OCI-LY7 (cell line): Measurements from ENCODE around the gene CDX1. TPM values are rescaled to one million over a fixed set of nuclear protein-coding genes. Genes with fewer than 3 reads are reported as not detected.

Experiments
- BruUV-seq: library from RNA; stranded (reverse); fragments of 400-500 nt; replicated peaks from 2 replicates; lab custom pipeline; 2021; lab: Mats Ljungman, UMichigan
- CTCF ChIA-PET: fragments of 300-600 bp; sonication (Branson Sonifier 250); formaldehyde crosslinking; loops from one replicate; lab custom pipeline; 2022; ENCODE audit warnings: antibody characterized with exemption; ENCODE audit not compliant: unreplicated experiment; lab: Charles Lee
- POLR2A ChIA-PET: fragments of 300-600 bp; sonication (Branson Sonifier 250); formaldehyde crosslinking; loops from one replicate; lab custom pipeline; 2022; ENCODE audit warnings: antibody characterized with exemption; lab: Charles Lee
- DNase-seq: peaks from one replicate; pipeline ENCODE4 v3.0.0-alpha.2; 2015; ENCODE audit warnings: low spot score
- H2AFZ ChIP-seq: fragments of 200-600 bp; sonication (generic), shearing (Covaris generic); 2 replicates; pipeline ENCODE4 v1.6.1; 2014; ENCODE audit warnings: mild to moderate bottlenecking, antibody characterized with exemption, low read length, moderate library complexity
- H3K27ac ChIP-seq: fragments of 200-600 bp; sonication (generic); 2 replicates; pipeline ENCODE4 v1.5.1; 2014; ENCODE audit warnings: mixed run types, low read depth, mild to moderate bottlenecking, moderate library complexity, low read length, inconsistent platforms; ENCODE audit not compliant: poor library complexity, severe bottlenecking
- H3K36me3 ChIP-seq: fragments of 200-600 bp; sonication (generic); 2 replicates; pipeline ENCODE4 v1.6.1; 2014; ENCODE audit warnings: mild to moderate bottlenecking, antibody characterized with exemption, low read length, moderate library complexity, mixed read lengths; ENCODE audit not compliant: insufficient read depth
- H3K4me1 ChIP-seq: fragments of 200-600 bp; sonication (generic); 2 replicates; pipeline ENCODE4 v1.5.1; 2014; ENCODE audit warnings: mild to moderate bottlenecking, low read length; ENCODE audit not compliant: insufficient read depth, poor library complexity, severe bottlenecking
- H3K4me2 ChIP-seq: fragments of 200-600 bp; sonication (generic); 2 replicates; pipeline ENCODE4 v1.6.1; 2014; ENCODE audit warnings: mild to moderate bottlenecking, low read length
- H3K4me3 ChIP-seq: fragments of 200-600 bp; sonication (generic); 2 replicates; pipeline ENCODE4 v1.5.1; 2014; ENCODE audit warnings: mild to moderate bottlenecking, low read depth, low read length; ENCODE audit not compliant: poor library complexity, severe bottlenecking
- H3K79me2 ChIP-seq: fragments of 200-600 bp; sonication (generic); 2 replicates; pipeline ENCODE4 v1.6.1; 2016; ENCODE audit warnings: low read depth, mild to moderate bottlenecking, low read length, moderate library complexity, mixed read lengths; ENCODE audit not compliant: insufficient read depth
- H3K9me2 ChIP-seq: fragments of 200-600 bp; sonication (generic); 2 replicates; pipeline ENCODE4 v1.6.1; 2016; ENCODE audit warnings: mild to moderate bottlenecking, low read length, mixed read lengths; ENCODE audit not compliant: insufficient read depth
- H3K9me3 ChIP-seq: fragments of 200-600 bp; sonication (generic); 2 replicates; pipeline ENCODE4 v1.6.1; 2014; ENCODE audit warnings: mild to moderate bottlenecking, mixed run types, low read length, mixed read lengths
- H4K20me1 ChIP-seq: fragments of 200-600 bp; sonication (generic); 2 replicates; pipeline ENCODE4 v1.6.1; 2014; ENCODE audit warnings: mild to moderate bottlenecking, antibody characterized with exemption, low read length, moderate library complexity, mixed read lengths; ENCODE audit not compliant: insufficient read depth
- CTCF ChIP-seq: fragments of 200-600 bp; sonication (generic); conservative IDR thresholded peaks from 2 replicates; pipeline ENCODE4 v1.5.1; 2014; ENCODE audit warnings: mild to moderate bottlenecking, antibody characterized with exemption, low read length, moderate library complexity, mixed read lengths
- EZH2phosphoT487 ChIP-seq: fragments of 200-600 bp; sonication (generic); IDR thresholded peaks from 2 replicates; pipeline ENCODE4 v1.6.1; 2018; ENCODE audit warnings: low read depth, borderline replicate concordance, mild to moderate bottlenecking, mixed run types, antibody characterized with exemption, low read length, moderate library complexity, mixed read lengths
- intact Hi-C: fragments of 100-400 bp; cut with micrococcal nuclease; formaldehyde crosslinking; loops from one replicate; pipeline ENCODE4 v1.10.0; 2022; ENCODE audit not compliant: unreplicated experiment
- total RNA-seq, 2 experiments: library from RNA; depleted of rRNA in 1 of 2; stranded (reverse); fragments of >200 nt in 1 of 2; shearing (Covaris generic) in 1 of 2; gene quantifications; 2 replicates each; pipeline ENCODE4 v1.2.3, GENCODE V29; 2014 to 2022

The CDX1 gene
- total RNA-seq, 2 experiments from 2014 or later: not detected

- Histone ChIP-seq H3K4me2 (no peak overlapping the region), H2AFZ (no peak overlapping the region), H3K36me3 (no peaks in the 10 kb centered on the region), H3K79me2 (no peaks in the 10 kb centered on the region), H3K9me2 (no peaks in the 10 kb centered on the region), H3K4me3 (no peak overlapping the region), H4K20me1 (no peaks in the 10 kb centered on the region), H3K27ac (no peak overlapping the region), H3K4me1 (no peaks in the 10 kb centered on the region), H3K9me3 (no peaks in the 10 kb centered on the region)
- intact Hi-C loops: no loop called here
- no peak for DNase-seq
- BruUV-seq: no TSS peak
- CTCF ChIA-PET: no interaction called here
- TF ChIP-seq EZH2phosphoT487 (no peak), CTCF (no peak)
- POLR2A ChIA-PET: interaction anchor here (0.6 kb wide), 1 partner anchor 727 kb away, joined by 3 read pairs; no protein-coding TSS in a partner anchor
These were observed 40.2 kb downstream of the CDX1 start for GRCh38 chr5:150206779-150207115.

- H3K79me2 ChIP-seq: no peaks in the 10 kb centered on the region
- CTCF ChIA-PET: no interaction called here
- BruUV-seq: no TSS peak
- no peak overlapping the region for H3K4me2 ChIP-seq
- no peak overlapping the region for H3K27ac ChIP-seq
- no peak for DNase-seq
- H3K9me2 ChIP-seq: no peaks in the 10 kb centered on the region
- TF ChIP-seq CTCF (no peak), EZH2phosphoT487 (no peak)
- H4K20me1 ChIP-seq: no peaks in the 10 kb centered on the region
- H2AFZ ChIP-seq: no peak overlapping the region
- no peaks in the 10 kb centered on the region for H3K9me3 ChIP-seq
- POLR2A ChIA-PET: interaction anchor here (0.6 to 1.3 kb wide), 2 partner anchors 7 to 147 kb away, joined by 3 read pairs; no protein-coding TSS in a partner anchor
- H3K4me1 ChIP-seq: no peaks in the 10 kb centered on the region
- no peaks in the 10 kb centered on the region for H3K36me3 ChIP-seq
- no peak overlapping the region for H3K4me3 ChIP-seq
- intact Hi-C loops: no loop called here
These were observed 41.9 kb downstream of the CDX1 start for GRCh38 chr5:150208187-150209098.

GRCh38 chr5:150209099-150209635 is 42.6 kb downstream of the CDX1 start:
- POLR2A ChIA-PET: interaction anchor here (0.6 kb wide), 1 partner anchor 495 kb away, joined by 4 read pairs; no protein-coding TSS in a partner anchor
- no peak overlapping the region for H3K4me3 ChIP-seq
- BruUV-seq: no TSS peak

More at GRCh38 chr5:150209099-150209635, 42.6 kb downstream of the CDX1 start:
- no peak for DNase-seq
- no peak overlapping the region for H2AFZ ChIP-seq
- CTCF ChIA-PET: no interaction called here
- H3K9me3 ChIP-seq: no peaks in the 10 kb centered on the region
- H3K27ac ChIP-seq: no peak overlapping the region
- intact Hi-C loops: no loop called here
- no peak for TF ChIP-seq CTCF
- no peak for TF ChIP-seq EZH2phosphoT487
- H3K79me2 ChIP-seq: no peaks in the 10 kb centered on the region
- no peak overlapping the region for H3K4me2 ChIP-seq
- no peaks in the 10 kb centered on the region for H3K36me3 ChIP-seq
- no peaks in the 10 kb centered on the region for H3K4me1 ChIP-seq
- H4K20me1 ChIP-seq: no peaks in the 10 kb centered on the region
- no peaks in the 10 kb centered on the region for H3K9me2 ChIP-seq
